T-helper 1 cell treated with Interleukin-12 subunit alpha and Interleukin-12 subunit beta and Interleukin-4 antibody, amounts not matched to agents 30 μg/mL and 1 μg/mL, for 36 hours (primary cell): ENCODE data around the gene TBL1XR1.

Source experiments
- H3K27ac Mint-ChIP-seq: one replicate; pipeline ENCODE4 v1.8.0; 2021; ENCODE audit warnings: mild to moderate bottlenecking, mixed read lengths
- H3K27me3 Mint-ChIP-seq: one replicate; pipeline ENCODE4 v1.8.0; 2021; ENCODE audit warnings: low read depth, mixed read lengths
- H3K36me3 Mint-ChIP-seq: one replicate; pipeline ENCODE4 v1.8.0; 2021; ENCODE audit warnings: low read depth, mixed read lengths
- H3K4me1 Mint-ChIP-seq: one replicate; pipeline ENCODE4 v1.8.0; 2021; ENCODE audit warnings: low read depth, mixed read lengths
- H3K4me3 Mint-ChIP-seq: one replicate; pipeline ENCODE4 v1.8.0; 2021; ENCODE audit warnings: mild to moderate bottlenecking, moderate library complexity, mixed read lengths
- H3K9me3 Mint-ChIP-seq: one replicate; pipeline ENCODE4 v1.8.0; 2021; ENCODE audit warnings: mixed read lengths

Gene TBL1XR1

DNA sequence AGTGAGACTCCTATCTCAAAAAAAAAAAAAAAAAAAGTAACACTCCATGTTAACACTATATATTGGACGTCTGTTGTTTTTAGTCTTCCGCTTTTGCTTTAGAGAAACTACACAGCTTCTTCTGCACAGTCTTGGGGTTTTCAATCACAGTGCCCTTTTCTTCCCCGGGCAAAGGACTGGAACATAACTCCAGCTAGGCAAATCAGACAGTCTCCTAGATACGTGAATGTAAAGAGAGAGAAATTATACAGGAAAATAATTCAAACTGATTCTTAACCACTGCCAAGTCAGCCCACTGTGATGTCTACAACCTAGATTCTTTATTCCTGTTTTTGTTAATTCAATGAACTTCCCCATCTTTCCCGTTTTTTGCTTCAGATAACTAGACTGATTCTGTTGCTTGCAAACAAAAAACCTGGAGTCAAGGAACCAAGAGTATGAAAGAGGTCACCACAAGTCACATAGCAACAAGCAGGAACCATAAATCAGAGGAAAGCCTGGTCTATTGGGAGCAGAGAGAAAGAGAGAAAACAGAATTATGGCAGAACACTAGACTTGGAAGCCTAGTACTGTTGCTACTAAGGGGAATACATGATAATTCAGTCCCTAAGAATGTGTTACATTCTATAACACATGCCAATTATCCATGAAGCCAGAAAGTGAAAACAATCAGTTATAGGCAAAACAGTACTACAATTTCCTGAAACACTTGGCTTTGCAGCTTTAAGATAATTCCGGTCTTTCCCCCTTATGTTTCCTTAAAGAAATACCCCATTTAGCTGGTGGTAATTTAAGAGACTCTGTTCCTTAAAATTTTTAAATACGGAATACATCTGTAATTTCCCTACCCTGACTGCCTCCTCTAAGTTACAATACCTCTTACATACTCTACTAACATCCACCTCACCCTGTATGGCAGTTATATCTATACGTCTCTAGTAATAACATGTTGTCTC, 63.1 kb downstream of the TBL1XR1 start:
- Mint-ChIP-seq H3K4me3 (no peak overlapping the region), H3K36me3 (peaks cover 34% of the 10 kb centered on the region)

DNA sequence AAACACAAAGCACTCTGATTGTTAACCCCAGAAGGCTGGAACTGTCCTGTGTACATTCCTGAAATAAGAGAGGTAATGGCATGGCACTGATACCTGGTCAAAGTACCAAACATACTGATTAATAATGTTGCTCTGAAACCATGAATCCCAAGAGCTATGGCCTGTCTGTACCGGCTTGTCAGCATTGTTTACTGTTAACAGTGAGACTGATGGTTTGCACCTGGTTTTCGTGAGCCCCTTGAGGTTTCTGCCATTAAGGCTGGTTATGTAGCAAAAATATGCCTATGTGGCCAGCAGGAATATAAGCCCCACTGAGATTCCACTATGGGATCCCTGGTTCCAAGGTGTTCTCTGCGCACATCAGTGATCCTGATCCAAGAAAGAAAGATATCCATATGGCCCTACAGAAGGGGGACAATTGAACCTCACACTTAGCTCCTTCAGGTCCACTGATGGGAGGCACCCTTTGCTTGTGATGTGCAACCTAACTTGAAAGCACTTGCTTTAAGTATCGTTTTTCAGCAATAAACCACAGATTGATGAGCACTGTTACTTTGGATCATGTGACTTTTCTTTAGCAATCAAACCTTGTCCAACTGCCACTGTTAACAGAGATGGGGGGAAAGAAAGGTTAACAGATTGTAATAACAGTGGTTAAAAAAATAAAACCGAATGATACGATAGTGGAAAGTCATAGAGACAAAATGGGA, 65.2 kb downstream of the TBL1XR1 start:
- Mint-ChIP-seq H3K36me3 (peaks cover 30% of the 10 kb centered on the region), H3K9me3 (no peaks in the 10 kb centered on the region), H3K4me3 (no peak overlapping the region), H3K27ac (no peak overlapping the region), H3K27me3 (no peaks in the 10 kb centered on the region), H3K4me1 (peaks cover 33% of the 10 kb centered on the region)

More for the DNA sequence above, 63.1 kb downstream of the TBL1XR1 start:
- no peaks in the 10 kb centered on the region for H3K9me3 Mint-ChIP-seq
- H3K27me3 Mint-ChIP-seq = no peaks in the 10 kb centered on the region
- no peak overlapping the region for H3K27ac Mint-ChIP-seq
- peaks cover 38% of the 10 kb centered on the region for H3K4me1 Mint-ChIP-seq

GRCh38 chr3:177127008-177127407, 70.3 kb downstream of the TBL1XR1 start:
- H3K27me3 Mint-ChIP-seq = no peaks in the 10 kb centered on the region
- peaks cover 27% of the 10 kb centered on the region for H3K4me1 Mint-ChIP-seq
- no peak overlapping the region for H3K27ac Mint-ChIP-seq
- H3K4me3 Mint-ChIP-seq = no peak overlapping the region
- H3K36me3 Mint-ChIP-seq = peaks cover 27% of the 10 kb centered on the region
- H3K9me3 Mint-ChIP-seq = peaks cover 24% of the 10 kb centered on the region

- H3K27ac Mint-ChIP-seq = no peak overlapping the region
- no peaks in the 10 kb centered on the region for H3K27me3 Mint-ChIP-seq
- H3K9me3 Mint-ChIP-seq = peaks cover 24% of the 10 kb centered on the region
- H3K4me3 Mint-ChIP-seq = no peak overlapping the region
- peaks cover 27% of the 10 kb centered on the region for H3K4me1 Mint-ChIP-seq
- H3K36me3 Mint-ChIP-seq = peaks cover 28% of the 10 kb centered on the region
Observed at GRCh38 chr3:177126015-177126773, 71.1 kb downstream of the TBL1XR1 start.

- Mint-ChIP-seq H3K27ac (no peak overlapping the region), H3K36me3 (peaks cover 30% of the 10 kb centered on the region), H3K9me3 (peaks cover 24% of the 10 kb centered on the region), H3K27me3 (no peaks in the 10 kb centered on the region), H3K4me3 (no peak overlapping the region), H3K4me1 (peaks cover 34% of the 10 kb centered on the region)
Observed at GRCh38 chr3:177124882-177125281, 72.4 kb downstream of the TBL1XR1 start.

GRCh38 chr3:177123822-177124221, 73.5 kb downstream of the TBL1XR1 start:
- H3K36me3 Mint-ChIP-seq = peaks cover 30% of the 10 kb centered on the region
- no peak overlapping the region for H3K27ac Mint-ChIP-seq
- no peak overlapping the region for H3K4me3 Mint-ChIP-seq
- peaks cover 39% of the 10 kb centered on the region for H3K4me1 Mint-ChIP-seq
- peaks cover 24% of the 10 kb centered on the region for H3K9me3 Mint-ChIP-seq
- H3K27me3 Mint-ChIP-seq = no peaks in the 10 kb centered on the region

DNA sequence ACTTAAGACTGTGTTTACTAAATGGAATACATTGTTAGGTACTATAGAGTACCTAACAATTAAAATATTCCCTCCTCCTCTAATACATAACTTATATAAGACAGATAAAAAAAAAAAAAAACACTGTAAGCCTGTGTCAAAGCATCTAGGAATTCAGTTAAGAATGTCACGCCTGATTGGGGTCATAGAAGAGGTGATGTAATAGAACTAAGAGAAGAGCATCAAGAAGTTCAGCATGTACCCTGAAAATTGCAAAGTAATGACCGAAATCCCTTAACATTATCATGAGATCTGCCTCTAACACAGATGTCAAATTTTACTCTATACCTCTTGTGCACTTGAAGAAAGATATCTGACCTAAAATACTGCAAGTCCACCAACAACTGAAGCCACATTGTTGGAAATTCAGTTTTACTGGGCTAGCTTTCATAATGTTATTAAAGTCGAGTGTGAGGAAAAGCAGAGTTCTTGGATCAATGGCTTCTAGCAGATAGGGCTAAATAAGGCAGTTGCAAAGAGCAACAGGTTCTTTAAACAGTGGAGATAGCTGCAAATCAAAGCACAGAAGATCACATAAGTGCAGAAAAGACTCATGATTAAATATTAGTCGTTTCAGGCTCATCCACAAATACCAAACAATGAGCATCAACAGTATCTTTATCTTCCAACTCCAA, 75.0 kb downstream of the TBL1XR1 start:
- H3K4me1 Mint-ChIP-seq = peaks cover 42% of the 10 kb centered on the region
- H3K36me3 Mint-ChIP-seq = peaks cover 33% of the 10 kb centered on the region

GRCh38 chr3:177119829-177120228, 77.5 kb downstream of the TBL1XR1 start:
- Mint-ChIP-seq H3K4me1 (peaks cover 41% of the 10 kb centered on the region), H3K4me3 (no peak overlapping the region), H3K27ac (no peak overlapping the region), H3K36me3 (peaks cover 29% of the 10 kb centered on the region), H3K9me3 (peaks cover 26% of the 10 kb centered on the region), H3K27me3 (no peaks in the 10 kb centered on the region)

More for the DNA sequence above, 75.0 kb downstream of the TBL1XR1 start:
- Mint-ChIP-seq H3K27me3 (no peaks in the 10 kb centered on the region), H3K4me3 (no peak overlapping the region), H3K27ac (no peak overlapping the region), H3K9me3 (peaks cover 30% of the 10 kb centered on the region)

DNA sequence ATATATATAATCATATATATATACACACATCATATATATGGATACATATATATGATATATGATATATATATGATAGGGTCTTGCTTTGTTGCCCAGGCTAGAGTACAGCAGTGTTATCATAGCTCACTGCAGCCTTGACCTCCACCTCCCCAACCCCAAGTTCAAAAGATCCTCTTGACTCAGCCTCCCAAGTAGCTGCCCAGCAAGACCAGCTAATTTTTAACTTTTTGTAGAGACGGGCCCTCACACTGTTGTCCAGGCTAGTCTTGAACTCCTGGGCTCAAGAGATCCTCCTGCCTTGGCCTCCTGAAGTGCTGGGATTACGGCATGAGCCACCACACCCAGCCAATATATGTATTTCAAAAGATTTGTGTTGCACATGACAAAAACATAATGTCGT, 83.0 kb downstream of the TBL1XR1 start:
- H3K4me1 Mint-ChIP-seq = peaks cover 46% of the 10 kb centered on the region
- peaks cover 14% of the 10 kb centered on the region for H3K36me3 Mint-ChIP-seq
- no peaks in the 10 kb centered on the region for H3K27me3 Mint-ChIP-seq
- no peak overlapping the region for H3K27ac Mint-ChIP-seq
- peaks cover 6% of the 10 kb centered on the region for H3K9me3 Mint-ChIP-seq
- no peak overlapping the region for H3K4me3 Mint-ChIP-seq

DNA sequence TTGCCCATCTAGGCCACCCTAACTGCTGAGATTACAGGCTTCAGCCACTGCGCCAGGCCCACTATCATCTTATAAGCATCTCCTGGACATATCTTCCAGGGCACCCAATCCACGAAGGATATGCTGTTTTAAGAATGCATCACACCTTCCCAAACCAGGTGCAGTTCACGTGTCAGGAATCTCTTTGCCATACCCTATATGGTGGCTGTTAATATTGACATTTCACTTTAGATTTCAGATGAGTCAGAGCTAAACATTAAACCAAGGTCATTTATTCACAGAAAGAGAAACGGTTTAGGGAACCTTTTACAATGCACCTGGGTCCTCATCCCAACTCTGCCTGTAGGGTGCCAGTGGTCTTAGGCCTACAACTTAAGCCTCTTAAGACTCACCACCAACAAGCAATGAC, 85.7 kb downstream of the TBL1XR1 start:
- Mint-ChIP-seq H3K4me1 (peaks cover 41% of the 10 kb centered on the region), H3K9me3 (no peaks in the 10 kb centered on the region), H3K27ac (no peak overlapping the region), H3K27me3 (no peaks in the 10 kb centered on the region), H3K4me3 (no peak overlapping the region), H3K36me3 (peaks cover 8% of the 10 kb centered on the region)

- Mint-ChIP-seq H3K9me3 (no peaks in the 10 kb centered on the region), H3K27ac (no peak overlapping the region), H3K36me3 (peaks cover 5% of the 10 kb centered on the region), H3K27me3 (no peaks in the 10 kb centered on the region), H3K4me1 (peaks cover 39% of the 10 kb centered on the region), H3K4me3 (no peak overlapping the region)
Observed at GRCh38 chr3:177110895-177111294, 86.4 kb downstream of the TBL1XR1 start.

DNA sequence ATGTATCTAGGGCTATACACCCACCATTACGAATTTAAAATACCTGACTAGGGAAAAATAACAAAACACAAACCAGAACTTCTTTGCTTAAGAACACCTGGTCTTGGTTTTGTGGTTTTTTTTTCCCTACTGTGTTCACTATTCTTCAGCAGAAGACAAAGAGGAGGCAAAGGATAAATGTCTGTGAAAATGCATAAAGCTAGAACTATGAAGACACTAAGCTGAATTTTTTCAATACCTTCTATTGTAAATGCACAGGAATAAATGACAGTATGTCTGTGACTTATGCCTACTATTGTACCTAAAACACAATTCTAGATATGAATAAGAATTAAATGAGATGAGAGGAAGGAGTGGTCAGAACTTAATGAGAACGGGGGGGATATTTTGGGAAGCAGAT, 86.9 kb downstream of the TBL1XR1 start:
- no peaks in the 10 kb centered on the region for H3K27me3 Mint-ChIP-seq
- no peaks in the 10 kb centered on the region for H3K9me3 Mint-ChIP-seq
- H3K4me1 Mint-ChIP-seq = peaks cover 40% of the 10 kb centered on the region
- peak overlapping the region; percentile 28 for H3K27ac Mint-ChIP-seq
- peaks cover 5% of the 10 kb centered on the region for H3K36me3 Mint-ChIP-seq
- no peak overlapping the region for H3K4me3 Mint-ChIP-seq

DNA sequence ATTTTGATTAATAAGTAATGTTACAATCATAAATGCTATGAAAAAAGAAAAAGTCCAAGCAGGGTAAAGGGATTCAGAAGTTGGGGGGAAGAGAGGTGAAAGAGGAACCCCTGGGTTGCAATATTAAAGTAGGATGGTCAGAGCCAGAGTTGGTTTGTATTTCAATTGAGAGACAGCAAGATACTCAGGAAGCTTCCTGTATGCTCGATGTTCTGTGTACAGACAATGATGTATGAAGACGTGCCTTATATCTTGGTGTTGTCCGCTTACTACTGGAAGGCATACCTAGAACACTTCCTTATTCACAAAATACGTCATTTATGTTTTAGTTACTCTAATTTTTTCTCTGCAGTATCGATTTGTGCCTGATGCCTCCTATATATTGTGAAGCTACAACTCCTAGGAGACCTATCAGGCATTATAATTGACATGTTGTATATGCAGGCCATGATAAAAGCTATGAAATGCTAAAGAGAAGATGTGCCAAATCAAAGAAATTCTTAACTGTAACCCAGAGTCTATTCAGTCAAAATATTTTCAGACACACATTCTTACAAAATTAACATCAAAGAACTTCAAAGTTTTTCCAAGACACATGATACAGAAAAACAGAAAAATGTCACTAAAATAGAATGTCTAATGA, 87.5 kb downstream of the TBL1XR1 start:
- peaks cover 5% of the 10 kb centered on the region for H3K36me3 Mint-ChIP-seq
- no peak overlapping the region for H3K27ac Mint-ChIP-seq
- no peaks in the 10 kb centered on the region for H3K9me3 Mint-ChIP-seq
- no peak overlapping the region for H3K4me3 Mint-ChIP-seq
- peaks cover 43% of the 10 kb centered on the region for H3K4me1 Mint-ChIP-seq
- no peaks in the 10 kb centered on the region for H3K27me3 Mint-ChIP-seq
